GM12878 (cell line): Measurements from ENCODE around the gene TRAK2. TPM values are rescaled to one million over a fixed set of nuclear protein-coding genes. Genes with fewer than 3 reads are reported as not detected.

ENCODE experiments used
- ATAC-seq: fragments of 200-7000 bp; cut with Tn5 transposase; 3 replicates; pipeline ENCODE4 v1.9.1; 2020; ENCODE audit warnings: mild to moderate bottlenecking, moderate library complexity
- BruUV-seq: library from RNA; stranded (reverse); fragments of 400-500 nt; replicated peaks from 2 replicates; lab custom pipeline; 2021; lab: Mats Ljungman, UMichigan
- CTCF ChIA-PET: fragments of 300-600 bp; sonication (Branson Sonifier 250); formaldehyde crosslinking; extraction: SDS; loops from one replicate; lab custom pipeline; 2021; ENCODE audit warnings: inconsistent platforms; lab: Yijun Ruan, JAX
- POLR2A ChIA-PET: fragments of 350-600 bp; formaldehyde crosslinking; extraction: SDS; loops from one replicate; lab custom pipeline; 2021; ENCODE audit warnings: inconsistent platforms; lab: Charles Lee
- RAD21 ChIA-PET: fragments of 300-600 bp; sonication (Branson Sonifier 250); formaldehyde crosslinking; loops from one replicate; lab custom pipeline; 2023; ENCODE audit warnings: antibody characterized with exemption; ENCODE audit not compliant: unreplicated experiment; lab: Charles Lee
- SMC1A ChIA-PET: fragments of 300-600 bp; sonication (Branson Sonifier 250); formaldehyde crosslinking; loops from one replicate; lab custom pipeline; 2023; ENCODE audit not compliant: unreplicated experiment, uncharacterized antibody; lab: Charles Lee
- DNase-seq: peaks from one replicate; pipeline ENCODE4 v3.0.0-alpha.2; 2011; ENCODE audit warnings: low read depth, low spot score
- FAIRE-seq: peaks from 3 replicates; lab custom pipeline; 2011; peaks lifted over from hg19 to GRCh38; lab: Jason Lieb, UNC
- H2AFZ ChIP-seq: 2 replicates; pipeline ENCODE4 v1.6.0; 2011; ENCODE audit warnings: low read depth, low read length, control low read depth; ENCODE audit not compliant: control insufficient read depth
- H3K27ac ChIP-seq: 2 replicates; pipeline ENCODE4 v1.5.1; 2011; ENCODE audit warnings: control low read depth; ENCODE audit not compliant: control insufficient read depth, insufficient read depth
- H3K27me3 ChIP-seq, 2 experiments: replicated peaks in 1 of 2; 2 replicates each; pipeline versions ENCODE4 v1.6.0 to v1.6.1; 2011; ENCODE audit warnings: low read length in 1 of 2; ENCODE audit not compliant: control insufficient read depth in 2 of 2, insufficient read depth in 2 of 2
- H3K36me3 ChIP-seq, 2 experiments: 2 replicates each; pipeline ENCODE4 v1.5.1; 2011; ENCODE audit warnings: low read length in 1 of 2; ENCODE audit not compliant: control insufficient read depth in 2 of 2, insufficient read depth in 2 of 2
- H3K4me1 ChIP-seq: 2 replicates; pipeline ENCODE4 v1.6.1; 2011; ENCODE audit warnings: mild to moderate bottlenecking, low read length, moderate library complexity, mixed read lengths; ENCODE audit not compliant: control insufficient read depth, insufficient read depth
- H3K4me2 ChIP-seq: 2 replicates; pipeline ENCODE4 v1.6.0; 2011; ENCODE audit warnings: control low read depth; ENCODE audit not compliant: control insufficient read depth, insufficient read depth
- H3K4me3 ChIP-seq: fragments of 200-600 bp; sonication (generic); 2 replicates; pipeline ENCODE4 v1.5.1; 2016
- H3K79me2 ChIP-seq: 2 replicates; pipeline ENCODE4 v1.6.0; 2011; ENCODE audit warnings: low read length; ENCODE audit not compliant: control insufficient read depth, insufficient read depth
- H3K9ac ChIP-seq: 2 replicates; pipeline ENCODE4 v1.8.0; 2011; ENCODE audit warnings: low read length, control low read depth, mixed read lengths; ENCODE audit not compliant: control insufficient read depth, insufficient read depth
- H3K9me3 ChIP-seq: replicated peaks from 3 replicates; pipeline ENCODE4 v1.5.1; 2011; ENCODE audit warnings: mild to moderate bottlenecking, low read length; ENCODE audit not compliant: control insufficient read depth, insufficient read depth
- H4K20me1 ChIP-seq: 2 replicates; pipeline ENCODE4 v1.6.0; 2011; ENCODE audit not compliant: control insufficient read depth, insufficient read depth
- ASH2L ChIP-seq: fragments of 300-600, 200-600 bp; sonication (generic); IDR thresholded peaks from 2 replicates; pipeline ENCODE4 v1.6.1; 2017; ENCODE audit warnings: low read depth, mild to moderate bottlenecking, borderline replicate concordance
- CBFB ChIP-seq: IDR thresholded peaks from 2 replicates; pipeline ENCODE4 v1.6.1; 2016; ENCODE audit warnings: antibody characterized with exemption, low read depth
- CREM ChIP-seq: IDR thresholded peaks from 2 replicates; pipeline ENCODE4 v1.6.1; 2014; ENCODE audit warnings: antibody characterized with exemption, low read depth
- E2F4 ChIP-seq: IDR thresholded peaks from 2 replicates; pipeline ENCODE4 v1.6.1; 2012; ENCODE audit warnings: low read depth, low read length, improper control_type of control experiment
- E2F8 ChIP-seq: fragments of 450-650 bp; IDR thresholded peaks from 2 replicates; pipeline ENCODE4 v1.6.1; 2018; ENCODE audit warnings: mild to moderate bottlenecking, low read depth, moderate library complexity; ENCODE audit not compliant: partially characterized antibody
- FOXK2 ChIP-seq: fragments of 450-650 bp; IDR thresholded peaks from 2 replicates; pipeline ENCODE4 v1.6.1; 2017; ENCODE audit warnings: mild to moderate bottlenecking, moderate library complexity
- NFXL1 ChIP-seq: fragments of 450-650 bp; IDR thresholded peaks from 2 replicates; pipeline ENCODE4 v1.6.1; 2017; ENCODE audit warnings: antibody characterized with exemption, mild to moderate bottlenecking, borderline replicate concordance
- PAX5 ChIP-seq: IDR thresholded peaks from 2 replicates; pipeline ENCODE4 v1.6.1; 2011; ENCODE audit warnings: low read depth, low read length, borderline replicate concordance
- POU2F2 ChIP-seq: IDR thresholded peaks from 3 replicates; pipeline ENCODE4 v1.6.1; 2011; ENCODE audit warnings: low read depth, mild to moderate bottlenecking, low read length, borderline replicate concordance
- RCOR1 ChIP-seq: conservative IDR thresholded peaks from 2 replicates; pipeline ENCODE4 v1.6.1; 2012; ENCODE audit warnings: low read depth, low read length, improper control_type of control experiment
- SMAD5 ChIP-seq: IDR thresholded peaks from 2 replicates; pipeline ENCODE4 v1.6.1; 2016; ENCODE audit warnings: antibody characterized with exemption, low read depth
- SMARCA5 ChIP-seq: fragments of 450-650 bp; IDR thresholded peaks from 2 replicates; pipeline ENCODE4 v1.6.1; 2017; ENCODE audit warnings: mild to moderate bottlenecking
- SPI1 ChIP-seq: IDR thresholded peaks from 2 replicates; pipeline ENCODE4 v1.6.1; 2011; ENCODE audit warnings: low read depth, mild to moderate bottlenecking, low read length, moderate library complexity, borderline replicate concordance; ENCODE audit not compliant: insufficient read depth
- USF1 ChIP-seq: IDR thresholded peaks from 2 replicates; pipeline ENCODE4 v1.6.1; 2011; ENCODE audit warnings: borderline replicate concordance, low read depth, mild to moderate bottlenecking, moderate library complexity, mixed read lengths, low read length; ENCODE audit not compliant: insufficient read depth; ENCODE audit errors: extremely low read length
- YY1 ChIP-seq: IDR thresholded peaks from 2 replicates; pipeline ENCODE4 v1.6.1; 2011; ENCODE audit warnings: low read depth, mild to moderate bottlenecking, low read length
- WGBS: methylation state at CpG from one replicate; pipeline ENCODE4 v1.1.6; 2016; ENCODE audit warnings: low lambda C conversion rate; ENCODE audit not compliant: insufficient replicate concordance, insufficient coverage; ENCODE audit errors: missing lambda C conversion rate; 5-methylcytosine and 5-hydroxymethylcytosine counted together
- in situ Hi-C: fragments of 300-500 bp; cut with MboI; formaldehyde crosslinking; loops from 9 replicates; pipeline ENCODE4 v1.14.3; 2018; ENCODE audit warnings: mixed read lengths
- intact Hi-C: fragments of 100-400 bp; cut with micrococcal nuclease; formaldehyde crosslinking; loops from one replicate; pipeline ENCODE4 v1.14.2; 2022; ENCODE audit not compliant: unreplicated experiment
- polyA plus RNA-seq, 11 experiments: library from polyadenylated mRNA; depleted of rRNA in 4 of 11; unstranded in 6 of 11; stranded (reverse) in 5 of 11; fragments of >200 nt; fragmentation: Nextera tagmentation in 4 of 11; fragmentation: Illumina TruSeq in 1 of 11; extraction: Ambion mirVana in 4 of 11; extraction: Trizol in 1 of 11; gene quantifications; 1 replicate in 1 of 11; 2 replicates in 10 of 11; pipeline versions ENCODE4 v1.2.1 to v1.2.3, GENCODE V29; 2011 to 2016; ENCODE audit warnings: inconsistent platforms in 2 of 11, missing spikeins in 2 of 11, low read depth in 1 of 11
- total RNA-seq, 4 experiments: library from RNA; depleted of rRNA in 3 of 4; stranded (reverse); fragments of >200 nt in 3 of 4; fragmentation: Illumina TruSeq in 1 of 4; extraction: Trizol in 1 of 4; gene quantifications; 2 replicates each; pipeline versions ENCODE4 v1.2.1 to v1.2.3, GENCODE V29; 2013 to 2021

Gene TRAK2
- total and polyA plus RNA-seq, 10 of the 15 experiments (the other 5 are each of a cell fraction or from before 2014, with no cell fraction given): 5.2 to 20.0 (median 11.8) TPM

GRCh38 chr2:201347138-201347537, 104.1 kb downstream of the TRAK2 start:
- in situ Hi-C loops (no loop called here), intact Hi-C loops (no loop called here)
- no peaks in the 10 kb centered on the region for H3K9me3 ChIP-seq
- ChIA-PET CTCF (no interaction called here), POLR2A (no interaction called here), RAD21 (no interaction called here)
- H3K27me3 ChIP-seq: no peaks in the 10 kb centered on the region
- H3K79me2 ChIP-seq: no peaks in the 10 kb centered on the region
- FAIRE-seq (no peak), DNase-seq (no peak), ATAC-seq (no peak)
- no peak overlapping the region for H3K9ac ChIP-seq
- no peaks in the 10 kb centered on the region for H3K4me1 ChIP-seq
- no peak overlapping the region for H3K4me3 ChIP-seq
- H2AFZ ChIP-seq: no peak overlapping the region
- H3K36me3 ChIP-seq: no peaks in the 10 kb centered on the region
- no peaks in the 10 kb centered on the region for H4K20me1 ChIP-seq
- no TSS peak for BruUV-seq
- no peak for TF ChIP-seq E2F4
- TF ChIP-seq FOXK2: no peak
- TF ChIP-seq ASH2L: no peak
- TF ChIP-seq POU2F2: no peak
- TF ChIP-seq SPI1: no peak
- no peak for TF ChIP-seq USF1
- no peak for TF ChIP-seq YY1
- TF ChIP-seq CBFB: no peak
- TF ChIP-seq NFXL1: no peak
- TF ChIP-seq SMARCA5: no peak
- no peak for TF ChIP-seq PAX5
- no peak for TF ChIP-seq CREM
- no peak for TF ChIP-seq RCOR1
- TF ChIP-seq E2F8: no peak
- no peak for TF ChIP-seq SMAD5
- TF ChIP-seq, all 136 proteins: peak for 0
- WGBS: 77% methylated on average over 4 of the region's 4 CpGs
- H3K4me2 ChIP-seq: no peak overlapping the region
- no peak overlapping the region for H3K27ac ChIP-seq
- SMC1A ChIA-PET: no interaction called here
